Thoracic aorta (tissue), 2 donors: ENCODE results near the gene CLDN22. TPM values are rescaled to one million over a fixed set of nuclear protein-coding genes. Genes with fewer than 3 reads are reported as not detected.

Experiments used
- ATAC-seq: fragments of 150-250 bp; one replicate; pipeline ENCODE4 v1.8.0; 2017; ENCODE audit warnings: low read depth; ENCODE audit not compliant: insufficient number of reproducible peaks, low FRiP score
- DNase-seq: peaks from one replicate; pipeline ENCODE4 v3.0.0-alpha.2; 2020; ENCODE audit warnings: low spot score
- H3K27ac ChIP-seq, 2 donors: fragments of 200-600 bp; sonication (generic); 1 replicate in 1 of 2; 2 replicates in 1 of 2; pipeline ENCODE4 v1.5.1; 2016; ENCODE audit warnings: mild to moderate bottlenecking in 2 of 2, moderate library complexity in 2 of 2
- H3K27me3 ChIP-seq: fragments of 200-600 bp; sonication (generic); replicated peaks from 2 replicates; pipeline ENCODE4 v1.6.0; 2016; ENCODE audit warnings: mild to moderate bottlenecking; ENCODE audit not compliant: insufficient read depth
- H3K36me3 ChIP-seq: fragments of 200-600 bp; sonication (generic); one replicate; pipeline ENCODE4 v1.5.1; 2016
- H3K4me1 ChIP-seq, 2 donors: fragments of 200-600 bp; sonication (generic); 1 replicate in 1 of 2; 2 replicates in 1 of 2; pipeline versions ENCODE4 v1.5.1 to v1.6.0; 2016; ENCODE audit warnings: low read depth in 2 of 2, mild to moderate bottlenecking in 1 of 2; ENCODE audit not compliant: control insufficient read depth in 1 of 2
- H3K4me3 ChIP-seq: fragments of 200-600 bp; sonication (generic); 2 replicates; pipeline ENCODE4 v1.5.1; 2016; ENCODE audit warnings: mild to moderate bottlenecking
- H3K9me3 ChIP-seq: fragments of 200-600 bp; sonication (generic); 2 replicates; pipeline ENCODE4 v1.5.1; 2016
- total RNA-seq, 2 donors: library from RNA; depleted of rRNA; stranded (reverse); fragments of >200 nt; gene quantifications; one replicate each; pipeline versions ENCODE4 v1.1.0 to v1.2.3, GENCODE V29; 2016
- TF ChIP-seq, protein P1 (sequence below): fragments of 200-600 bp; sonication (generic); IDR thresholded peaks from one replicate; pipeline ENCODE4 v1.5.1; 2019; ENCODE audit warnings: antibody characterized with exemption

CLDN22 gene
- total RNA-seq, 2 donors from 2014 or later = not detected

DNA sequence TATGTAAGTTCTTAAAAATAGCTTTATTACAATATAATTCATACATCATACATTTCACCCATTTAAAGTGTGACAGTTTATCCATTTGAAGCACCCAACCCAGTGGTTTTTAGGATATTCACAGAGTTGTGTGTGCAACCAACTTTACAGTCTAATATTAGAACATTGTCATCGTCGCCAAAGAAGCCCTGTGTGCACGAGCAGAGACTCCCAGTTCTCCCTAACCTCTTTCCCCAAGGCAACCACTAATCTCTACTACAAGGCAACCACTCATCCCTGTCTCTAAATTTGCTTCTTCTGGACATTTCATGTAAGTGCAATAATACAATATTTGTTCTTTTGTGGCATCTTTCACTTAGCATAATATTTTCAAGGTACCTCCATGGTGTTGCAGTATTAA is 47.7 kb downstream of the CLDN22 start:
- ATAC-seq = no peak
- Histone ChIP-seq H3K36me3 (peaks cover 25% of the 10 kb centered on the region), H3K9me3 (peaks cover 18% of the 10 kb centered on the region), H3K4me3 (no peak overlapping the region), H3K27ac (no peak overlapping the region), H3K4me1 (no peaks in the 10 kb centered on the region), H3K27me3 (no peaks in the 10 kb centered on the region)
- TF ChIP-seq, protein P1, sequence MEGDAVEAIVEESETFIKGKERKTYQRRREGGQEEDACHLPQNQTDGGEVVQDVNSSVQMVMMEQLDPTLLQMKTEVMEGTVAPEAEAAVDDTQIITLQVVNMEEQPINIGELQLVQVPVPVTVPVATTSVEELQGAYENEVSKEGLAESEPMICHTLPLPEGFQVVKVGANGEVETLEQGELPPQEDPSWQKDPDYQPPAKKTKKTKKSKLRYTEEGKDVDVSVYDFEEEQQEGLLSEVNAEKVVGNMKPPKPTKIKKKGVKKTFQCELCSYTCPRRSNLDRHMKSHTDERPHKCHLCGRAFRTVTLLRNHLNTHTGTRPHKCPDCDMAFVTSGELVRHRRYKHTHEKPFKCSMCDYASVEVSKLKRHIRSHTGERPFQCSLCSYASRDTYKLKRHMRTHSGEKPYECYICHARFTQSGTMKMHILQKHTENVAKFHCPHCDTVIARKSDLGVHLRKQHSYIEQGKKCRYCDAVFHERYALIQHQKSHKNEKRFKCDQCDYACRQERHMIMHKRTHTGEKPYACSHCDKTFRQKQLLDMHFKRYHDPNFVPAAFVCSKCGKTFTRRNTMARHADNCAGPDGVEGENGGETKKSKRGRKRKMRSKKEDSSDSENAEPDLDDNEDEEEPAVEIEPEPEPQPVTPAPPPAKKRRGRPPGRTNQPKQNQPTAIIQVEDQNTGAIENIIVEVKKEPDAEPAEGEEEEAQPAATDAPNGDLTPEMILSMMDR = no peak
- DNase-seq = no peak

DNA sequence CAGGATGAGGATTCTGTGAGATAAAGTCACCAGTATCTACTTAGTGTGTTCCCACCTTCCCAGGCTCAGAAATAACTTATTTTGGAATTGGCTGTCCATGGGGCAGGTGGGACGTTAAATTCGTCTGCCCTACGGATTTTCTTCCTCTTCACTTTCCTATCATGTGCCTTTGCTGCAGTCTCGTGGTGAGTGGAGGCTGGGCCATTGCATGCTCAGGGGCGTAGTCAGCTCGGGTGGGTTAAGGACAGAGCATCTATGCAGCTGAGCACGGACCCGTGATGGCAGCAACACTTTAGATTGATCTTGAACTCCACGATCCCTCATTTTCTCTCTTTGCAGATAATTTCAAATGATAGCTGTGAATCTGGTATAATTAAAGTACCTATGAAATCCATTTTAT is 51.5 kb downstream of the CLDN22 start:
- Histone ChIP-seq H3K4me1 (no peaks in the 10 kb centered on the region), H3K27me3 (no peaks in the 10 kb centered on the region), H3K36me3 (peaks cover 14% of the 10 kb centered on the region), H3K27ac (no peak overlapping the region), H3K9me3 (no peaks in the 10 kb centered on the region), H3K4me3 (no peak overlapping the region)
- TF ChIP-seq, protein P1 = no peak
- DNase-seq = no peak
- ATAC-seq = no peak

Other genes with a start within 250 kb of the CLDN22 start
- 10 to 100 TPM; 21.1 to 44.8 TPM for gene WWC2, start 221.0 kb downstream of the CLDN22 start, total RNA-seq
- not detected for gene CLDN24, start 2.1 kb upstream of the CLDN22 start, total RNA-seq
- 10 to 100 TPM; 12.9 to 20.5 TPM for gene CDKN2AIP, start 124.4 kb upstream of the CLDN22 start, total RNA-seq
- gene ING2, start 184.8 kb upstream of the CLDN22 start, total RNA-seq = 1 to 10 TPM; 3.0 to 7.9 TPM